ENCODE data around the gene VARS2.

GRCh38 chr6:30931969-30932645 lies 18.1 kb downstream of the VARS2 start, which contains the start of gene SFTA2:
- TF ChIP-seq CHD2 (IDR thresholded peaks at IDR 0.05; ENCODE audit: low read depth, low read length) (no peak), CTCF (IDR thresholded peaks at IDR 0.05 in 2 of 3, conservative IDR thresholded peaks at IDR 0.05 in 1 of 3; ENCODE audit: insufficient read depth in 2 of 3, low read depth in 1 of 3, low read length in 3 of 3) (no peak), ZNF134 (CRISPR knock-in tag; conservative IDR thresholded peaks at IDR 0.05) (no peak), FOXP4 (CRISPR knock-in tag; IDR thresholded peaks at IDR 0.05; ENCODE audit: borderline replicate concordance) (no peak), POLR2A (conservative IDR thresholded peaks at IDR 0.05) (no peak), NFIC (IDR thresholded peaks at IDR 0.05) (no peak), RAD51 (IDR thresholded peaks at IDR 0.05; ENCODE audit: borderline replicate concordance, low read depth) (no peak), PHF8 (IDR thresholded peaks at IDR 0.05; ENCODE audit: borderline replicate concordance, low read length) (no peak), IRF9 (tag; IDR thresholded peaks at IDR 0.05) (no peak), RAD21 (CRISPR knock-in tag; conservative IDR thresholded peaks at IDR 0.05 in 1 of 2, IDR thresholded peaks at IDR 0.05 in 1 of 2) (no peak), EZH2 (IDR thresholded peaks at IDR 0.05; ENCODE audit: borderline replicate concordance, low read depth, low read length) (no peak), NFYB (IDR thresholded peaks at IDR 0.05; ENCODE audit: extremely low read depth, insufficient read length) (no peak)

Data from K562 (cell line).